ENCODE measurements around the gene ELAVL3. TPM values are rescaled to one million over a fixed set of nuclear protein-coding genes. Genes with fewer than 3 reads are reported as not detected.
"Not testable (repeated sequence)": the region's sequence is repeated elsewhere in the genome, so short reads cannot be mapped to it uniquely, and the experiment has no call there.

The ELAVL3 gene
- total RNA-seq, 1 donor from 2014 or later = 0.45 TPM

DNA sequence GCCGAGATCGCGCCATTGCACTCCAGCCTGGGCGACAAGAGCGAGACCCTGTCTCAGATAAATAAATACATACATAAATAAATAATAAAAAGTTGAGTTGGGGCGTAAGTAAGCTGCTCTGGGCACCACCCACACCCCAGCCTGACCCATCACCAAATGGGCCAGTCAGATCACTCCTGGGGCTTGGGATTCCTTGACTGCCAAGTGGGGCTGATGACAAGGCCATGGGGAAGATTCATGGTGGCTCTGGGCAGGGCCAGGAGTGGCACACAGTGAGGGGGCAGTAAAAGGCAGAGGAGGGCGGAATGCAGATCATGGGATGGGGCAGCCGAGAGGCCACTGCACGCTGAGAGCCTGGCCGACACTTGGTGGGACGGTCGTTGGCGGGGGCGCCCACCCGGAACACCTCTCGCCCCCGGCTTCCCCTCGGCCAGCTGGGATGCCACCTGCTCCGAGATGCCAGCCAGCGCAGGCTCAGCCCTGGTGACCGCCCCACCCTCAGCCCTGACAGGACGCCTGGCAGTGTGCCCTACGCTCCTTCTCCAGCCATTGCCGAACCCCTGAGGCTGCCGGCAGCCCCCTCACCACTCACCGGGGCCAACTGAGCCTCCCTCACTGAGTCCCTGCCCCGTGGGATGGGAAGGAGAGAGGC is 13.9 kb upstream of the ELAVL3 start:
- intact Hi-C loops (cut with DNase I) = no loop called here
- ATAC-seq = no peak
- no peak for DNase-seq (ENCODE audit: low spot score)

DNA sequence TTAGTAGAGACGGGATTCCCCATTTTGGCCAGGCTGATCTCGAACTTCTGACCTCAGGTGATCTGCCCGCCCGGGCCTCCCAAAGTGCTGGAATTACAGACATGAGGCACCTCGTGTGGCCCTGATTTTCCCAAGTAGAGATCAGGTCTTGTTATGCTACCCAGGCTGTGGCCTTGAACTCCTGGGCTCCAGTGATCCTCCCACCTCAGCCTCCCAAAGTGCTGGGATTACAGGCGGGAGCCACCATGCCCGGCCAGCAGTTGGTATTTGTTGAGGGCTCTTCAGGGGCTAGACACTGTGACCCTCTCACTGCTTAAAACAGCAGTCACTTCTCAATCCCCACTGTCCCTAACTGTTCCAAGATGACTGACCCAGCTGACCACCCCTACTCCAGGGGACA is 8.5 kb upstream of the ELAVL3 start:
- ATAC-seq (no peak), DNase-seq (ENCODE audit: low spot score) (no peak)
- intact Hi-C loops (cut with DNase I) = no loop called here

- ATAC-seq = no peak
- intact Hi-C loops (cut with DNase I) = no loop called here
- DNase-seq (ENCODE audit: low spot score) = no peak
These were observed 6.0 kb upstream of the ELAVL3 start for GRCh38 chr19:11486661-11487503.

DNA sequence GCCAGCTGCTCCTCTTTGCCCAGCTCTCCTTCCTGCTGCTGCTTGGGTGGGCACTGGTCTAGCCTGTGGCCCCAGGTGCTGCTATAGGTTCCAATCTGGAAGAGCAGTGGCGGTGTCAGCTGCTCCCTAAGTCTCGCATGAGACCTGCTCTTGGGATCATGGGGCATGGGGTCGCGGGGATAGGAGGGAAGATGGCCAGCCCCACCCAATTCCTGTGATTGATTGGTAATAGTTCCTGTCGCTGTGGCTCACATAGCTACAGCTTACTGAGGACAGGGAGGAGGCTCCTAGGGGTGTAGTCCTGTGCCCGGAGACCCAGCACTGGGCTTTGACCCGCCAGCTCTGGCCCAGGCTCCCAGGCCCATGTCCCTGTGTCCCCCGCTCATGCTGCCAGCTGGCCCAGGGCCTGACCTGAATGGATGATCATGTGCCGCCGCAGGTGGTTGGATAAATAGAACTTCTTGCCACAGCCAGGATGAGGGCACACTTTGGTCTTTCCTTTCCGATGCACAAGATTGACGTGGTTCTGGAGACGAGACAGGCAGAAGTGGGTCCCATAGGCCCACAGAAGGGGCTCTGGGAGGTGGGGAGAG is 4.5 kb upstream of the ELAVL3 start:
- no peak for ATAC-seq
- intact Hi-C loops (cut with DNase I) = no loop called here
- no peak for DNase-seq (ENCODE audit: low spot score)

GRCh38 chr19:11483366-11484111 is 2.7 kb upstream of the ELAVL3 start:
- intact Hi-C loops (cut with DNase I) = no loop called here
- no peak for ATAC-seq
- no peak for DNase-seq (ENCODE audit: low spot score)

DNA sequence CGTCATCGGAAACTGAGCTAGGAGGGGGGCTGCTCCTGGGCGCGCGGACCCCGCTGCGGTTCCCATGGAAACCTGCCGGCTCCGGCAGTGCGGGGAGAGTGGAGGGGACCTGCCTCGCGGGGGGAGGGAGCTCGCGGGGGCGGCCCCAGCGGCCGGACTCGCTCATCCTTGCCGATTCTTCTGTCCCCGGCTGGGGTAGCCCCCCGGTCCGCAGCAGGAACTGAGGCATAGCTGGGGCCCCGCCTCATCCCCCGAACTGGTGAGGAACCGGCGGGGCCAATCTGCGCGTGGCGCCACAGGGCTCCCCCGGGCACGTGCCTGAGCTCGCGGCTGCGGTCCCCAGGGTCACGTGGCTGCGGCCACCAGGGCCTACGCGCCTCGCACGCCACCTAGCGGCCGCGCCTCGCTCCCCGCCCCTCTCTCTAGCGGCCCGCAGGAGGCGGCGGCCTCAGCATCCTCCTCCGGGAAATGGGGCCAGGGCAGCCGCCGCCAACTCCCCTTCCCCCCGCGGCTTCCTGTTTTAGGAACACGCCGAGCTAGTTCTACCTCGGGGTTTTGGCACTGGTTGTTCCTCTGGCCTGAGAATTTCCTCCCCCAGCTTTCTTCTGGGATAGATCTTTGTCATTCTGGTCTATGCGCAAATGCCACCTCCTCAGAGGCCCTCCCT is 1.7 kb upstream of the ELAVL3 start:
- ATAC-seq = peak; percentile 88
- intact Hi-C loops (cut with DNase I) = no loop called here
- peak; percentile 86 for DNase-seq (ENCODE audit: low spot score)

DNA sequence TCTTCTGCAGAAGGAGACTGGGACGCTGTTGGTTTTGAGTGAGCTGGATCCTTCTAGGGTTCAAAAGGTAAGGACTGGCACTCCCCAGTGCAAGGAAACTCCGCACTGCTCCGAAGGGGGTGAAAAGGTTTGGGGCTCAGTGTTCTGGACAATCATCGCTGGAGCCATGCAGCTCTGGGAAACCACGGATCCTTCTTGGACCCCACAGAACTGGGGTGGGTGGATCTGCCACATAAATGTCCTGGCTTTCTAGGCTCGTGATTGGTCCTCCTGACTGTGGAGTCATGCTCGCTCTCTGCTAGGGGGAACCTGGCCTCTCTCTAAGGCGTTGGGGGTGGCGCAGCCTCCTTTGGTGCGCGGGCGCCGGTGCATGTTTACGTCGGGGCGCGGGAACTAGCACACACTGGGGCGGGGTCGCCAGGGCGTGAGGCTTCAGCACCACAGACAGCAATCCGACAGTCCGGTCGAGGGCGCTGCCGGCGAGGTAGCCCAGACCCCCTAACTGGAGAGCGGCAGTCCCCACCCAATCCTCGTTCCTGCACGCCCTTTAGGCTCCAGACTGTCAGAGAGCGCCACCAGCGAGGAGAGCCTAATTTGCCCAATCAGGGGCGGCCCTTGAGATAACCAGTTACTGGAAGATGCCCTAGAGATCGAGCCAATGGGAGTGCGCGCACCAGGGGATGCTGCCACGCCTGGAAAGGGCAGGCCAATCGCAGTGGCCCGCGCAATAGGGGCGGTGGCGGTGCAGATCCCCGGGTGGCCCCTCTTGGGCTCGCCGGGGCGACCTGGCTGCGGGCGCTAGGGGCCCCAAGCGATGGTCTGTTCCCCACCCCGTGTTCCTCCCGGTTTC is 913 bp upstream of the ELAVL3 start:
- ATAC-seq = peak; percentile 63
- DNase-seq (ENCODE audit: low spot score) = peak; percentile 69
- intact Hi-C loops (cut with DNase I) = no loop called here

DNA sequence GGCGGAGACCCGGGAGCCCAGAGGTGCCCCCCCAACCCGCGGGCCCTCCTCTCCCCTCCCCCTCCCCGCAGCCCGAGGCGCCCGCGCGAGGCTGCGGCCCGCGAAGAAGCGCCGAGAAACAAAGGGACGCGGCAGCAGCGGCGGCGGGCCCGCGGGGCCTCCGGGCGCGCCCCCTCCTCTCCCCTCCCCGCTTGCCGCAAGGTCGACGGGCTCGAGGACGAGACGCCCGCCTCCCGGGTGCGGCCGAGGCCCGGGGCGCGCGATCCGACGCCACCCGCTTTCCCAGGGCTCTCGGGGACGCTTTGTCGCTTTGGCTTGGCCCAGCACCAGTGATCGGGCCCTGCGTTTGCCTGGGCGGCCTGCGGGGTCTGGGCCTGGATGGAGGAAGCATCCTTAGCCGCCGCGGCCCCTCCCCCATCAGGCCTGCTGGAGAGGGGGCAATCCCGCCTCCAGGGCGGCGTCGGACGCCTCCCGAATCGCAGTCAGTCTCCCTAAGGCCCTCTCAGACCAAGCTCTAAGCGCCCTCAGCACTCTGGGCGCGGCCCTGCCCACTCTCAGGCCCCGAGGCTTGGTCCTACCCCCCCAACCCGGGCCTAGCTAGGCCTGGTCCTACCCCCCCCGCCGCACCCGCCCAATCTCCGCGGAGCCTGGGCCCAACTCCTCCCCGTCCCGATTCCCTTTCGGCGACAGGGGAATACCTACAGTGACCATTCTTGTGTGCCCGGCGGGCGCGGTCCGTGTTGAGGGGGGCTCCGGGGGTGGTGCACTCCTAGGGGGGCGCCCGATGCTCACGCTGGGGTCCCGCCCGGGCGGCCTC is 740 bp downstream of the ELAVL3 start:
- no peak for DNase-seq (ENCODE audit: low spot score)
- intact Hi-C loops (cut with DNase I) = no loop called here
- no peak for ATAC-seq

DNA sequence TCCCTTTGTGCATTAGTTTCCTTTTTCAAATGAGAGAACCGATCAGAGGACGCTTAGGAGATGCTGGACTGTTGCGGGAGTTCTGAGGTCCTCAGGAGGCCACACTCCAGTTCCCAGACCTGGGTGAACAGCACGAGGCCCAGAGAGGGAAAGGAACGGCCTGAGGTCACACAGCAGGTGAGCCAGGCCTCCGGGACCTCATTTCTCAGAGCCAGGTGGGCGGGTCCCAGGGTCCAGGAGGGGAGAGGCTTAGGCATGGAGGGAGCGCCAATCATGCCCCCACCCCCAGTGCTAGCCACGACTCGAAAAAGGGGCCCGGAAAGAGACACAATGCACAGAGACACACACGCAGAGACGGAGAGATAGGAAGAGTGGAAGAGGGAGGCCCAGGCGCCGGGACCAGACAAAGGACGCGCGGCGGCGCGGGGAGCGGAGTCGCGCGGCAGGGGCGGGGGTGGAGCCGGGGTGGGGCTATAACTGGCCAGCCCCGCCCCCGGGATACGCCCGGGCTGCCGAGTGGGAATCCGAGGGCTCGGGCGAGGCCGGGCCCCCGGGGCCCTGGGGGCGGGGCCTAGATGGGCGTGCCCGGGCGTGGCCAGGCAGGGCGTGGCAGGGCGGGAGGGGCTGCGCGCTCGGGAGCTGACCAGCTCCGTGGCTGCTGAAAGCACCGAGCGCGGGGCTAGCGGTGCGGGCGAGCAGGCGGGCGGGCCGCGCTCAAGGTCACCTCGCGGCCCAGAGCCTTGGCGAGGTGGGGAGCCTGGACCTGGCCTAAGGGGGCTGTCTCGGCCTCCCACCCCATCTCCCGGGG is 1.6 kb downstream of the ELAVL3 start:
- intact Hi-C loops (cut with DNase I) = no loop called here
- DNase-seq (ENCODE audit: low spot score) (no peak), ATAC-seq (no peak)

DNA sequence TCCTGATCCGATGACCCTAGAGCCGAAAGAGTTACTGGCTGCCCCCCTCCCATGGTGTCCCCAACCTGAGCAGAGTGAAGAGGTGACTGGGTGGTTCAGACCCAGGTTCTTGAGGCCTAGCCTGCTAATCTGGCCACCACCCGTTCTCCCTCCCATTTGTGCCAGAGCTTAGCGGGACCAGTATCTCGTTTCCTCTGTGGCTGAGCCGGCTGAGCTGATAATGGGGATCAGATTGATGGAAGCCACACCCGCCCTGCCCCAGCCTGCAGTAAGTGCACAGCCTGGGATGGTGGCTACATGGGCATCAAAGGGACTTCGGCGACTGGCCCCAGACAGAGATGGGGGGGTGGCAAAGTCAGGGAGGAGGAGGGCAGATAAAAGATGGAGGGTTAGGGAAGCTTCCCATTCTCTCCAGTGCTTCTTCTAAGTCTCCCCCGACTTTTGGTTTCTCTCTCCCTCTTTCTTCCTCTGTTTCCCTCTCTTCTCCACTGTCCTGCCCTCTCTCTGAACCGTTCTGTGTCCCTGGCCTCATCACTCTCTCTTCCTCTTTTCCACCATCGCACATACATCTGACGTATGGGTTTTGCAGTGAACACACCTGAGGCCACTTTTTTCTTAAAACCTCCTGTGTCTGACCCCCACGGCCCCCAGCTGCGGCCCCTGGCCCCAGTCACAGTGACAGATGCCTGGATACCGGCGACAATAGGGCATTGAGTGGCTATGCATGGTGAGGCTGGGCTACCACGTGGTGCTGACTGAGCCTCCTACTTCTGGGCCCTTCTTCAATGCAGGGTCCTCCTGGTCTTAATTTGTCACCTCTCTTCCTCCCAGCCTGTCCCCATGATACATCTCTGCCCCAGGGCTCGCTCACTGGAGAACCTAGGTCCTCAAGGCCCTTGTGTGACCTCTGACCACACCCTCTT is 2.4 kb downstream of the ELAVL3 start:
- DNase-seq (ENCODE audit: low spot score) (no peak), ATAC-seq (no peak)
- intact Hi-C loops (cut with DNase I) = no loop called here

- DNase-seq (ENCODE audit: low spot score) (no peak), ATAC-seq (no peak)
- intact Hi-C loops (cut with DNase I) = no loop called here
These were observed 5.0 kb downstream of the ELAVL3 start for GRCh38 chr19:11475861-11476260.

DNA sequence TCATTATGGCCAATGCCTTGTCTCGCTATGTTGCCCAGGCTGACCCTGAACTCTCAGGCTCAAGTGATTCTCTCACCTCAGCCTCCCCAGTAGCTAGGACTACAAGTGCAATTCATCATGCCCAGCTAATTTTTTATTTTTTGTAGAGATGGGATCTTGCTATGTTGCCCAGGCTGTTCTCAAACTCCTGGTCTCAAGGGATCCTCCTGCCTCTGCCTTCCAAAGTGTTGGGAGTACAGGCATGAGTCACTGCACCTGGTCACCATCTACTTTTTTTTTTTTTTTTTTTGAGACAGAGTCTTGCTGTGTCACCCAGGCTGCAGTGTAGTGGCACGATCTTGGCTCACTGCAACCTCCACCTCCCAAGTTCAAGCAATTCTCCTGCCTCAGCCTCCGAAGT is 5.5 kb downstream of the ELAVL3 start:
- ATAC-seq; intact Hi-C loops (cut with DNase I); DNase-seq (ENCODE audit: low spot score): not testable (repeated sequence)

DNA sequence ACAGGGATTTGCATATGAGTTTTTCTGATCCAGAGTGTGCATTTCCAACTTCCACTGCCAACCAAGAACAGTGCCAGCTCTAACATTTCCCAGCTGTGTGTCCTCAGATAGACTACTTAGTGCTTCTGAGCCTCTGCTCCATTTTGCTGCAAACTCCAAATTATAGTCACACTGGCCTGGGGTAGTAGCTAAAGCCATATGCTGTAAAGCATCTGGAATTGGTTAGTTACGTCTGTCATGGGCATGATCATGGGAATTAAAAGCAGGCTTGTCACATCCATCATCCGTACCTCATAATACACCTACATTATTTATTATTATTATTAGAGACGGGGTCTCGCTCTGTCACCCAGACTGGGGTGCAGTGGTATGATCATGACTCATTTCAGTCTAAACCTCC is 7.1 kb downstream of the ELAVL3 start:
- intact Hi-C loops (cut with DNase I) = no loop called here
- ATAC-seq = no peak
- no peak for DNase-seq (ENCODE audit: low spot score)

DNA sequence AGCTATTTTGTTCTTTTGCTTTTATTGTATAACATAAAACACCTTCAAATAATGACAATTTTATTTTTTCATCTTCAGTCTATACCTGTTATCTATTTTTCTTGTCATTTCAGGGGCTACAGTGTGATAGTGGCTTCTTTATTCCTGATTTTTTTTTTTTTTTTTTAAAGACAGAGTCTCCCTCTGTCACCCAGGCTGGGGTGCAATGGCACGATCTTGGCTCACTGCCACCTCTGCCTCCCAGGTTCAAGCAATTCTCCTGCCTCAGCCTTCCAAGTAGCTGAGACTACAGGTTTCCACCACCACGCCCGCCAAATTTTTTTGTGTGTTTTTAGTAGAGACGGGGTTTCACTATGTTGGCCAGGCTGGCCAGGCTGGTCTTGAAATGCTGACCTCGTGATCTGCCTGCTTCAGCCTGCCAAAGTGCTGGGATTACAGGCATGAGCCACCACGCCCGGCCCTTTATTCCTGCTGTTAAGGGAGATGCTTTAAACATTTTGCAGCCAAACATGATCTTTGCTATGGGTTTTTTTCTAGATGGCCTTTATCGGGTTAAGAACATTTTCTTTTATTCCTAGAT is 12.5 kb downstream of the ELAVL3 start:
- DNase-seq (ENCODE audit: low spot score); ATAC-seq; intact Hi-C loops (cut with DNase I): not testable (repeated sequence)

GRCh38 chr19:11465600-11465999 is 15.2 kb downstream of the ELAVL3 start:
- ATAC-seq = no peak
- no peak for DNase-seq (ENCODE audit: low spot score)
- intact Hi-C loops (cut with DNase I) = no loop called here
